ENCODE results near the gene FOXO4.

- TF ChIP-seq EZH2 (IDR thresholded peaks at IDR 0.05; ENCODE audit: borderline replicate concordance, low read length) (no peak), CTCF (IDR thresholded peaks at IDR 0.05; ENCODE audit: low read length) (no peak)
Observed at GRCh38 chrX:71105628-71106027, 10.0 kb downstream of the FOXO4 start.

Measured in OCI-LY1 (cell line).